Activated CD8-positive, alpha-beta memory T cell treated with anti-CD3 and anti-CD28 coated beads, Interleukin-2, amount 10 ng/mL, durations not matched to agents 7 days and 5 days (primary cell): Measurements from ENCODE around the gene ZNF792. TPM values are rescaled to one million over a fixed set of nuclear protein-coding genes. Genes with fewer than 3 reads are reported as not detected.
A peak's percentile ranks its signal among the peaks of the same experiment; 100 is the strongest.
"Not testable (repeated sequence)": the region's sequence is repeated elsewhere in the genome, so short reads cannot be mapped to it uniquely, and the experiment has no call there.

Experiments used
- ATAC-seq: fragments of 150-1000 bp; cut with Tn5 transposase; one replicate; pipeline ENCODE4 v1.10.0; 2021; ENCODE audit warnings: moderate library complexity
- CTCF ChIA-PET: fragments of 350-600 bp; sonication (Branson Sonifier 250); formaldehyde crosslinking; loops from one replicate; lab custom pipeline; 2021; ENCODE audit warnings: antibody characterized with exemption; lab: Charles Lee
- DNase-seq: peaks from one replicate; pipeline ENCODE4 v3.0.0-alpha.2; 2020
- H3K27ac Mint-ChIP-seq: one replicate; pipeline ENCODE4 v1.8.0; 2021; ENCODE audit warnings: mild to moderate bottlenecking, mixed read lengths
- H3K27me3 Mint-ChIP-seq: one replicate; pipeline ENCODE4 v1.8.0; 2021; ENCODE audit warnings: mixed read lengths
- H3K36me3 Mint-ChIP-seq: one replicate; pipeline ENCODE4 v1.8.0; 2021; ENCODE audit warnings: mild to moderate bottlenecking, mixed read lengths
- H3K4me1 Mint-ChIP-seq: one replicate; pipeline ENCODE4 v1.8.0; 2021; ENCODE audit warnings: mixed read lengths
- H3K4me3 Mint-ChIP-seq: one replicate; pipeline ENCODE4 v1.8.0; 2021; ENCODE audit warnings: mild to moderate bottlenecking, moderate library complexity, mixed read lengths
- H3K9me3 Mint-ChIP-seq: one replicate; pipeline ENCODE4 v1.8.0; 2022; ENCODE audit warnings: low read depth, mixed read lengths
- total RNA-seq, 2 experiments: library from RNA; stranded (reverse); gene quantifications; one replicate each; pipeline ENCODE4 v1.2.3, GENCODE V29; 2021

The ZNF792 gene
- total RNA-seq, 2 experiments from 2014 or later: 13.5 to 15.3 TPM

DNA sequence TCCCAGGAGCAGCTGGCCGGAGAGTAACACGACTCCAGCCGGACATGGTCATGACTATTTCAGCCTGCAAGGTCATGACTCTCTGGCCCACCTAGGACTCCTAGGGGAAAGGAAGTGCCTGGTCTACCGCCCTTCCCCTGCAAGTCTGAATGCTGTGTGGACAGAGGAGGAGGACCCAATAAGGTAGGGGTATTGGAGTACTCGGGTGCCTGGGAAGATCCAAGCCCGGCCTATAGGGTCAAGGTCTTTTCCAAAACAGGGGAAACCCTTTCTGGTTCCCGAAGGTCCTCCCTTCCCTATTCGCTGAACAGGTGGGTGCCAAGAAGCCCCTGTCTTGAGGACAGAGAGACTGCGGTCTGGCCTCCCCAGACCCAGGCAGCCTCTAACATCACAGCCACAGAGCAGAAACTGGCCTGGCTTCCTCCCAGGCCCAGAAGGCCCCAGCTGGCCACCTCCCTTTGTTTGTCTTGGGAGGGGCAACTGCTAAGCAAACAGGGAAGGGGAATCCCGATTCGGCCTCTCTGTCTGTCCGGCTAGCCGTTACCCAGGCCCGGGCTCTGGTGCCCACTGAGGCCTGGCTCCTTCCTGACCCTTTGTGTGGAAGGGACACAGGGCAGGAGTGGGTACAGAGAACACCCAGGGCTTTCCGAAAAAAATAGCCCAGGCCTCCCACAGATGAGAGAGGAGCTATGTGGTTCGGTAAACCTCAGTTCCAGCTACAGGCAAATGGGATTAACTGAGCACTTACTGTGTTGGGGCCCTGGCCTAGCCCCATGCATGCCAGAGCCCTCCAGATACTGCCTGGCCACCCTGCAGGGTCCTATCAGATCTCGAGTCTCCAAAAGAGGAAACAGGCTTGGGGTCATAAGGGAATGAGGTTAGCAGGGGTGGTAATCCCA is 30.9 kb upstream of the ZNF792 start:
- ATAC-seq (no peak), DNase-seq (no peak)
- no peaks in the 10 kb centered on the region for H3K27me3 Mint-ChIP-seq
- H3K9me3 Mint-ChIP-seq: no peaks in the 10 kb centered on the region
- H3K36me3 Mint-ChIP-seq: no peaks in the 10 kb centered on the region
- H3K4me3 Mint-ChIP-seq: no peak overlapping the region
- no peak overlapping the region for H3K27ac Mint-ChIP-seq
- CTCF ChIA-PET: interaction anchor here (1.2 to 4.1 kb wide), 4 partner anchors 16 to 23 kb away, joined by 3 to 15 read pairs (median 9); no protein-coding TSS in a partner anchor
- H3K4me1 Mint-ChIP-seq: peaks cover 71% of the 10 kb centered on the region

DNA sequence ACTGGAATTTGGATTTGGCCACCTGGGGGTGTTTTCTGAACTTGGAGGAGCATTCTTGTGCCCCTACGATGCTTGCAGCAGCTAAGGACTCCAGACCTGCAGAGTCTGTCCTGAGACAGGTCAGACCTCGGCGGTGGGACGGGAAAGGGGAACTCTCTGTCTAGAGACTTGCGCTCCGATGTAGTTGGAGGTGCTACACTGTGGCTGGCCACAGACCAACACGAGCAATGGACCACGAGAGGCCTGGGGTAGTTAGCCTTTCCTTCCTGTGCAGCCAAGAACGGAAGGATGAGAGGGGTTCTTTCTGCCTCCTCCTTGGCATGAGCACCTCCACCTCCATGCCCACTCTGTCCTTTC is 30.2 kb upstream of the ZNF792 start:
- CTCF ChIA-PET: interaction anchor here (4.1 kb wide), 1 partner anchor 19 kb away, joined by 14 read pairs; no protein-coding TSS in a partner anchor
- Mint-ChIP-seq H3K27me3 (no peaks in the 10 kb centered on the region), H3K4me1 (peaks cover 68% of the 10 kb centered on the region), H3K27ac (no peak overlapping the region), H3K36me3 (no peaks in the 10 kb centered on the region), H3K4me3 (no peak overlapping the region), H3K9me3 (no peaks in the 10 kb centered on the region)
- ATAC-seq: no peak
- DNase-seq: no peak

DNA sequence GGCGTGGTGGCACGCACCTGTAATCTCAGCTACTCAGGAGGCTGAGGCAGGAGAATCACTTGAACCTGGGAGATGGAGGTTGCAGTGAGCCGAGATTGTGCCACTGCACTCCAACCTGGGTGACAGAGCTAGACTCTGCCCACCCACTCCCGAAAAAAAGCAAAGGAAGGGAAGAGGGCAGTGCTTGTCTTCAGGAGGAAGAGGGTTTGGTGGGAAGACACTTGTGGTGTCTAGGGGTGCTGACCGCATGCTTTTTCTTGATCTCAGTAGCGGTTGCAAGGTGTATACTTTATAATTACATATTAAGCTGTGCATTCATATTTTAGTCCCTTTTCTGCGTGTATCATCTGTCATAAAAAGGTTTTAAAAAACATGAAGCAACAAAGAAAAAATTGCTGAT is 28.6 kb upstream of the ZNF792 start:
- peak overlapping the region; percentile 69 for H3K27ac Mint-ChIP-seq
- not testable (repeated sequence) for H3K27me3 Mint-ChIP-seq, H3K36me3 Mint-ChIP-seq, H3K9me3 Mint-ChIP-seq
- ATAC-seq: peak; percentile 61
- DNase-seq: peak; percentile 75
- H3K4me1 Mint-ChIP-seq: peaks cover 63% of the 10 kb centered on the region
- peak overlapping the region; percentile 38 for H3K4me3 Mint-ChIP-seq
- CTCF ChIA-PET: interaction anchor here (2.1 to 4.1 kb wide), 2 partner anchors 19 to 21 kb away, joined by 5 to 14 read pairs; no protein-coding TSS in a partner anchor

DNA sequence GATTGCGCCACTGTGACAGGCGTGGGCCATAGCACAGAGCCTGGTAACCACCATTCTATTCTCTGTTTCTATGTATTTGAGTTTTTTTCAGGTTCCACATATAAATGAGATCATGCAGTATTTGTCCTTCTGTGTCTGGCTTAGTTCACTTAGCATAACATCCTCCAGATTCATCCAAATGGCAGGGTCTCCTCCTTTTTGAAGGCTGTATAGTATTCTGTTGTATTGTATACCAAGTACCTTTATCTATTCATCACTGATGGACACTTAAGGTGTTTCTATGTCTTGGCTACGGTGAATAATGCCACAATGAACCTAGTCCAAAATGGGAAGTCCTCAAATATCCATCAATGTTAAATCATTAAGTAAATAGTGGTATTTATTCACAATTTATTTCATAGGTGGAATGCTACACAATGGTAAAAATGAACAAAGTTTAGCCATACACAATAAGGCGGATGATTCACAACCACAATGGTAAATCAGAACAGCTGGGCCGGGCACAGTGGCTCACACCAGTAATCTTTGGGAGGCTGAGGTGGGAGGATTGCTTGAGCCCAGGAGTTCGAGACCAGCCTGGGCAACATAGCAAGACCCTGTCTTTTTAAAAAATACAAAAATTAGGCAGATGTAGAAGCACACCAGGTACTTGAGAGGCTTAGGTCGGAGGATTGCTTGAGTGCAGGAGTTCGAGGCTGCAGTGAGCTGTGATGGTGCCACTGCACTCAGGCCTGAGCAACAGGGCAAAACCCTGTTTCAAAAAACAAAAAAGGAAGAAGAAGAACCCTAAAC is 27.7 kb upstream of the ZNF792 start:
- peaks cover 57% of the 10 kb centered on the region for H3K4me1 Mint-ChIP-seq
- H3K27me3 Mint-ChIP-seq: no peaks in the 10 kb centered on the region
- no peaks in the 10 kb centered on the region for H3K36me3 Mint-ChIP-seq
- no peak overlapping the region for H3K27ac Mint-ChIP-seq
- CTCF ChIA-PET: interaction anchor here (2.1 kb wide), 1 partner anchor 19 kb away, joined by 5 read pairs; no protein-coding TSS in a partner anchor
- no peak overlapping the region for H3K4me3 Mint-ChIP-seq
- H3K9me3 Mint-ChIP-seq: no peaks in the 10 kb centered on the region
- no peak for DNase-seq
- no peak for ATAC-seq

DNA sequence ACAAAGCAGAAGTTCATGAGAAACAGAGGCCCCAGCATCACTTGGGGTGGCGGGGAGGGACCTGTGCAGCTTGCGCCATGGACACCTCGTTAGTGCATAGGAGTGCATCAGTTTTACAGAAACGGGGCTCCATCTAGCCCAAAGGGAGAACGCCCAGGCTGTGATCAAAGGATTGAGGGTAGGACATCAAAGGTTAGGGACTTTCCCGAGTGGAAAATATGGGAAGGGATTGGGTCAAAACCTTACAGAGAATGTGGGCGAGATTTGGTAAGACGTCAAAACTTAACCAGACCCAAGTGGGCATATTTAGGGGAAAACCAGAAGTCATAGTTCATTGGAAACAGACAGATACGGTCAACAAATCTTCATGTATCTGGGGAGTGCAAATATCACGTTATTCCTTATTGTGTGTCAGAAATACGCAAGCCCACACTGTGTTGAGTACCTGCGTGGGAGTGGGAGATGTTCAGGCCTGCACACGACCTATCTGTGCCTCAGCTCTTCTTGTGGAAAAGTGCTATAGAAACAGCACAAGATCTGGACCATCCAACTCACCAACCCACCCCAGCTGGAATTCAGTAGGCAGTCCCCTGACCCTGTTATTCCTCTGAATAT is 26.7 kb upstream of the ZNF792 start:
- CTCF ChIA-PET: interaction anchor here (1.2 to 2.0 kb wide), 3 partner anchors 10 to 151 kb away, joined by 3 to 5 read pairs (median 4); partner anchors contain the start of gene GRAMD1A
- Mint-ChIP-seq H3K4me3 (no peak overlapping the region), H3K27ac (peak overlapping the region; percentile 56), H3K4me1 (peaks cover 51% of the 10 kb centered on the region), H3K9me3 (no peaks in the 10 kb centered on the region), H3K36me3 (no peaks in the 10 kb centered on the region), H3K27me3 (no peaks in the 10 kb centered on the region)
- ATAC-seq: no peak
- no peak for DNase-seq

DNA sequence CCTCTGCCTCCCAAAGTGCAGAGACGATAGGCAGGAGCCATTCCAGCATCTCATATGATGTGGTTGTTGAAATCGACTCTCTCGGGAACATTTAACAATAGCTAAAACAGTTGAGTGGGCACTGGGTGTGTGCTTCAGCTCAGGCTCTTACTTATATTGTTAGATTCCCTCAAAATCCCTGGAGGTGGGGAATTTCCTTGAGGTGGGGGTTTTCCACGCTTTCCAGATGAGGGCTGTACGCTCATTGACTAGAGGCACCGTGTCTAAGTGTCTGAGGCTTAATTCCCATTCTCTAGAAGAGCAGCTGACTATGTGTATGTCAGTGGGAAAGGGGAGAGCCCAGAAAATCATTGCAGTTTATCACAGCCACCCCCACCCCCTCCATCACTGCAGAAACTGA is 25.3 kb upstream of the ZNF792 start:
- Mint-ChIP-seq H3K27me3 (no peaks in the 10 kb centered on the region), H3K36me3 (peaks cover 2% of the 10 kb centered on the region), H3K4me3 (no peak overlapping the region), H3K4me1 (peaks cover 53% of the 10 kb centered on the region), H3K27ac (no peak overlapping the region), H3K9me3 (peaks cover 1% of the 10 kb centered on the region)
- CTCF ChIA-PET: interaction anchor here (0.7 to 2.0 kb wide), 6 partner anchors 8 to 153 kb away, joined by 3 to 4 read pairs (median 3); no protein-coding TSS in a partner anchor
- ATAC-seq: no peak
- DNase-seq: no peak

DNA sequence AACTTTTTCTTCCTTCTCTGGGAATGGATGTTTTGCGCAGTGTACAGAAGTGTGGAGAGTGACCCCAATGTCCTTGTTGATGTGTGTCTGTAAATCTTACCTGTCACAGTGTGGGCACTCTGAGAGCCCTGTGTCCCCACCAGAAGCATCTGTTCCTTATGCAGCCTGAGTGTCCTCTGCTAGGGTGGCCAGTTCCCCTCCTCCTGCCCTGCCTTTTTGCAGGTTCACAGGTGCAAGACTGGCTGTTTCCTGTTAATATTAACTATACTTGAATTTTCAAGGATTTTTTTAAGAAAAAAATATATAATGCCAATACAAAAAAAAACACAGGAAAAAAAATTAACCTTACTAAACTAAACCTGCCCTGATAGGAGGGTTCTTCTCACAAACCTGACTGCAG is 24.1 kb upstream of the ZNF792 start:
- Mint-ChIP-seq H3K27ac (no peak overlapping the region), H3K36me3 (peaks cover 2% of the 10 kb centered on the region), H3K4me3 (no peak overlapping the region), H3K4me1 (peaks cover 46% of the 10 kb centered on the region), H3K27me3 (no peaks in the 10 kb centered on the region), H3K9me3 (peaks cover 2% of the 10 kb centered on the region)
- DNase-seq (no peak), ATAC-seq (no peak)
- CTCF ChIA-PET: interaction anchor here (0.8 to 1.6 kb wide), 3 partner anchors 25 to 56 kb away, joined by 3 to 4 read pairs (median 3); no protein-coding TSS in a partner anchor

DNA sequence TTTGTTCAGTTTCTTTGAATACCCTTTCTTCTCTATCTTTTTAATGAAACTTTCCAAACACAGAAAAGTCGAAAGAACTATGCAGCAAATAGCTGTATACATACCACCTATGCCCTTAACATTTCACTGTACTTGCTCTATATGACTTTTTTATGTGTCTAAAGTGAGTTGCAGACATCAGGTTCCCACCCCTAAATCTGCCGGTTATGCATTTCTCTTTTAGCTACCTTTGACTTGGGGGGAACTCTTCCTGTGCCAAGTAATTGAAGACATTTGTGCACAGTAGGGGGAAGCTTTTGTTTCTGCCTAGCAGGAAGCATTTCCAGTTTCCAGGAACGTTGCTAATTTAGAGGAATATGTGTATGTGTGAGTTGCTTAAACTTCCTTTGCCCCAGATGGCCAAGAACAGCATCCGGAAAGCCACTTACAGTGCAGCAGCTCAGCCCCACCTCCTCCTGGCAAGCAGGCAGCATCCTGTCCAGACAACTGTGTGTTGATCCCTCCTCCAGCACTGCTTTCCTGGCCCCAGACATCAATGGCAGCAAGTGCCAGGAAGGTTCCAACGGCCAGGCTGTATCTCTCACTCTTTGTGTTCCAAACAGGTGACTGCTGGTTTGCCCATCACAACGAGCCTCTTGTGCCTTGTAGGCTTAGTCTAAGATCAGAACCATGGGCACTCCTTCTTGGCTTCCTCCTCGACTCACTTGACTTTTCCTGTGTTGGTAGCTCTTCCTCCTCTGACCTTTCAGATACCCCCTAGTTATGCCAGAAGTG is 21.4 kb upstream of the ZNF792 start:
- DNase-seq (peak; percentile 56), ATAC-seq (peak; percentile 83)
- Mint-ChIP-seq H3K27ac (peak overlapping the region; percentile 78), H3K36me3 (peaks cover 2% of the 10 kb centered on the region), H3K4me1 (peaks cover 23% of the 10 kb centered on the region), H3K9me3 (peaks cover 2% of the 10 kb centered on the region), H3K27me3 (peaks cover 3% of the 10 kb centered on the region), H3K4me3 (peak overlapping the region; percentile 51)
- CTCF ChIA-PET: interaction anchor here (0.6 to 2.3 kb wide), 7 partner anchors 12 to 81 kb away, joined by 3 to 11 read pairs (median 4); no protein-coding TSS in a partner anchor

DNA sequence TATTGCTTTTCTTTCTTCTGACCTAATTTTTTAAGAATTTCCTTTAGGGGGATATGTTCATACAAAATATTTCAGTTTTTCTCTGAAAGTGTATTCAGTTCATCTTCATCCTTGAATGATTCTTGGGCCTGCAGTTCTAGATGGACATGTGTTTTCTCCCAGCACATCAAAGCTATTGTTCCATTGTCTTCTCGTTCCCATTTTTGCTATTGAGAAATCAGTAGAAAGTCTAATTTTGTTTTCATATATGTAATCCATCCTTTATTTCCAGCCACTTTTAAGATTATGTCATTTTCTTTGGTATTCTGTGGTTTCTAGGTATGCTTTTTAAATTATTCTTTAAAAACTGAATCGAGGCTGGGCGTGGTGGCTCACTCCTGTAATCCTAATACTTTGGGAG is 20.3 kb upstream of the ZNF792 start:
- no peak for ATAC-seq
- Mint-ChIP-seq H3K4me1 (peaks cover 20% of the 10 kb centered on the region), H3K9me3 (peaks cover 2% of the 10 kb centered on the region), H3K4me3 (no peak overlapping the region), H3K36me3 (peaks cover 2% of the 10 kb centered on the region), H3K27me3 (peaks cover 3% of the 10 kb centered on the region), H3K27ac (no peak overlapping the region)
- no peak for DNase-seq
- CTCF ChIA-PET: interaction anchor here (0.8 to 2.3 kb wide), 5 partner anchors 11 to 60 kb away, joined by 3 to 9 read pairs (median 4); partner anchors contain the start of gene ZNF792

DNA sequence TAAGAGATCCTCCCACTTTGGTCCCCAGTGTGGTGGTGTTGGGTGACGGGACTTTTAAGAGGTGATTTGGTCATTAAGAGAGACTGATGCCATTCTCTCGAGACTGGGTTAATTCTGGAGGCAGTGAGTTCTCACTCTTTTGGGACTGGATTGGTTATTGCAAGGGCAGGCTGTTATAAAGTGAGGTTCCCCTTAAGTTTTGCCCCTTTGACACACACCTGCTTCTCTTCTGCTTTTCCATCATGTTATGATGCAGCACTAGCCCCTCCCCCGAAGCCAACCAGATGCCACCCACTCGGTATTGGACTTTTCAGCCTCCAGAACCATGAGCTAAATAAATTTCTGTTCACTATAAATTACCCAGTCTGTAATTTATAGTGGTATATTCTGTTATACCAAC is 19.8 kb upstream of the ZNF792 start:
- peaks cover 6% of the 10 kb centered on the region for H3K27me3 Mint-ChIP-seq
- no peak overlapping the region for H3K4me3 Mint-ChIP-seq
- CTCF ChIA-PET: interaction anchor here (0.8 to 2.3 kb wide), 4 partner anchors 11 to 31 kb away, joined by 3 to 9 read pairs (median 4); partner anchors contain the start of gene ZNF792
- H3K27ac Mint-ChIP-seq: no peak overlapping the region
- peaks cover 17% of the 10 kb centered on the region for H3K4me1 Mint-ChIP-seq
- DNase-seq (no peak), ATAC-seq (no peak)
- H3K9me3 Mint-ChIP-seq: peaks cover 2% of the 10 kb centered on the region
- H3K36me3 Mint-ChIP-seq: peaks cover 2% of the 10 kb centered on the region

DNA sequence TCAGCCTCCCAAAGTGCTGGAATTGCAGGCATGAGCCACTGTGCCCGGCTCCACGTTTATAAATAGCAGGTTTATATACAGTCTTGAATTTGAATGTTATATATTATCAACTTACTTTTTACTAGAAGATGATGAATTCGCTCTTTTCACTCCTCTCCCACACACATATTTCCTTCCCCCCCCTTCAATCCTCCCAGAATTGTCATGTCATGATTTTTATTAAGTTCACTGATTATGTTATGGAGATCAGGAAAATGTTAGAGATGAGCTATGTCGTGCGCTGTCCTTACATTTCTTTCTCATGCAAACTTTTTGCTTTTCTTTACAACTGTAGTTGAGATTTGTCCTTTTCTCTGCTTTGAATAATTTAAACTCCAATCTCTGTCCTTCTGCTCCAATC is 18.2 kb upstream of the ZNF792 start:
- no peak overlapping the region for H3K4me3 Mint-ChIP-seq
- H3K4me1 Mint-ChIP-seq: peaks cover 13% of the 10 kb centered on the region
- no peak overlapping the region for H3K27ac Mint-ChIP-seq
- peaks cover 2% of the 10 kb centered on the region for H3K9me3 Mint-ChIP-seq
- ATAC-seq (no peak), DNase-seq (no peak)
- CTCF ChIA-PET: interaction anchor here (1.7 kb wide), 1 partner anchor 9 kb away, joined by 5 read pairs; no protein-coding TSS in a partner anchor
- H3K27me3 Mint-ChIP-seq: peaks cover 8% of the 10 kb centered on the region
- peaks cover 2% of the 10 kb centered on the region for H3K36me3 Mint-ChIP-seq
